Measurements from ENCODE around the gene CPA5.
A peak's percentile ranks its signal among the peaks of the same experiment; 100 is the strongest.

CPA5 gene

DNA sequence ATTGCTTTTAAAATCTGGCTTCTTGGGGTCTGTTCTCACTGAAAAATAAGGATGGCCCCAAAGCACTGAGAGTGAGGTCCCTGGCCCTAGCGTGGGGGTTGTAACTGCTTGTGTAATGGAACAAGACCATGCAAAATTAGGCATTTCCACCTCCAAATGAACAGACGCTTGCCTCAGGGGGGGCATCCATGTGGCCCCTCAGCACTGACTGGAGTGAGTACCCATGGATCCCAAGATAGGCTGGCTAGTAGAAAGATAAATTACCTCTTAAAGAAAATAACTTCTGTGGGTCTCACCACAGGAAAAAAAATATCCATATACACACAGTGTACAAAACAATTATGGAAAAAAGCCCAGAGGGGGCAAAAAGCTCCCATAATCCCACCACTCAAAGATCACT is 20.5 kb downstream of the CPA5 start:
- TF ChIP-seq, protein P1, sequence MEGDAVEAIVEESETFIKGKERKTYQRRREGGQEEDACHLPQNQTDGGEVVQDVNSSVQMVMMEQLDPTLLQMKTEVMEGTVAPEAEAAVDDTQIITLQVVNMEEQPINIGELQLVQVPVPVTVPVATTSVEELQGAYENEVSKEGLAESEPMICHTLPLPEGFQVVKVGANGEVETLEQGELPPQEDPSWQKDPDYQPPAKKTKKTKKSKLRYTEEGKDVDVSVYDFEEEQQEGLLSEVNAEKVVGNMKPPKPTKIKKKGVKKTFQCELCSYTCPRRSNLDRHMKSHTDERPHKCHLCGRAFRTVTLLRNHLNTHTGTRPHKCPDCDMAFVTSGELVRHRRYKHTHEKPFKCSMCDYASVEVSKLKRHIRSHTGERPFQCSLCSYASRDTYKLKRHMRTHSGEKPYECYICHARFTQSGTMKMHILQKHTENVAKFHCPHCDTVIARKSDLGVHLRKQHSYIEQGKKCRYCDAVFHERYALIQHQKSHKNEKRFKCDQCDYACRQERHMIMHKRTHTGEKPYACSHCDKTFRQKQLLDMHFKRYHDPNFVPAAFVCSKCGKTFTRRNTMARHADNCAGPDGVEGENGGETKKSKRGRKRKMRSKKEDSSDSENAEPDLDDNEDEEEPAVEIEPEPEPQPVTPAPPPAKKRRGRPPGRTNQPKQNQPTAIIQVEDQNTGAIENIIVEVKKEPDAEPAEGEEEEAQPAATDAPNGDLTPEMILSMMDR (IDR thresholded peaks at IDR 0.05; ENCODE audit: low read depth, low read length, missing control alignments) = no peak
- no peak overlapping the region for H3K4me3 ChIP-seq (replicated peaks; ENCODE audit: low read depth, low read length)
- no peak for DNase-seq (ENCODE audit: extremely low read depth, low read depth)

DNA sequence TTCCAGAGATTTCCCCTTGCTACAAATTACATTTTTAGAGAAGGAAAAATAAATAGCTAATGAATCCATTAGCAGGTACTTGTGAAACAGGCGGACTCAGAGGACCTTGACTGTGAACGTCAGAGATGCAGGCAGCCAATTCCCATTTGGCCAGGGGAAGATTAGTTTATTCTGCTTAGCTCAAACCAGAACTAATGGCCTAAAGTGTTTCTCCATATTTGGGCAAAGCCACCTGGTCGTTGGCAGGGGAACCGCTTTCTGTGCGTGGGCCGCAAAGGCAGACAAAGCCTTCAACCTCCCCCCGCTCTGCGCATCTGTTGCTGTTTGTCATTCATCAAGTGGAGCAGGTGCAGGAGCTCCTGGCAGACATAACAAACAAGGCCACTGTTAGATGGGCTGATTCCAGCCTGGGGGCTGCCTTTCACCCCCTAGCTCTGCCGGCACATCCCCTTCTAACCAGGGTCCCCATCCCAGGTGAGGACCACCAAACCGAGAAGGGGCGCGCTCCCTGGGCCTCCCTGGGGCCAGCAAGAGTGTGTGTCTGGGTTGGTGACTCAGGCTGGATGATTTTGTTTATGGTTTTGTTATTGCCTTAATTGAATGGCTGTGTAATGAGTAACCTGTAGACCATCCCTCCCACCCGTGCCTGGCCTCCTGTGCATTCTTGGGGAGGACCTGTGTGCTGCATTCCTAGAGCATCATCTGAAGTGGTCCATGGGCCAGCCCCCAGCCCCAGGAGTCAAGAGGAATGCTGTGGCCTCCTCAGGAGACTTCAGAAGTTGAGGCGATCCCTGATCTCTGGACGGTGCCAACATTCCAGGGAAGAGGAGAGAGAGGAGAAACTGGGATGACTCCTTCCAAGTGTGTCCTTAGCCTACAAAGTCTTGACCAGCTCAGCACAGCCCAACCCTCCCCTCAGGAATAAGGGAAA is 21.2 kb downstream of the CPA5 start:
- no peak overlapping the region for H3K4me3 ChIP-seq (replicated peaks; ENCODE audit: low read depth, low read length)
- peak; percentile 72 for DNase-seq (ENCODE audit: extremely low read depth, low read depth)
- TF ChIP-seq, protein P1 (IDR thresholded peaks at IDR 0.05; ENCODE audit: low read depth, low read length, missing control alignments) = no peak

DNA sequence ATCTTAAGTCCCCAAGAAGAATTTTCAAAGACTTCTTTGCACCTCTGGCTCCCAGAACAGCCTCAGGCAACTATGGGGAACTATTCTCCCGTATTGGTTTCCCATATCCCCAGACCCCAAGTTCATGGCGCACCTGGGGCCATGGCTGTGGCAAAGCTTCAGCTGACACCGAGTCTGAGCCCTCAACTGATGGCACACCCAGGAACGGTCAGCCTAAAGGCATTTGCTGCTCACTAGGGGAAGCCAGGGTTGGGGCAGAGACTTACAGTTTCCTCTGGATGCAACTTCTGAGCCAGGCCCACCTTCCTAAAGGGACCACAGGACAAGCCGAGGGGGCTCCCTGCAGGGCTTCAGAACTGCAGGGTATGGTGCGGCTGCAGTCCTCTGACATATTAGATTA is 21.9 kb downstream of the CPA5 start:
- DNase-seq (ENCODE audit: extremely low read depth, low read depth) = no peak
- TF ChIP-seq, protein P1 (IDR thresholded peaks at IDR 0.05; ENCODE audit: low read depth, low read length, missing control alignments) = no peak
- no peak overlapping the region for H3K4me3 ChIP-seq (replicated peaks; ENCODE audit: low read depth, low read length)

DNA sequence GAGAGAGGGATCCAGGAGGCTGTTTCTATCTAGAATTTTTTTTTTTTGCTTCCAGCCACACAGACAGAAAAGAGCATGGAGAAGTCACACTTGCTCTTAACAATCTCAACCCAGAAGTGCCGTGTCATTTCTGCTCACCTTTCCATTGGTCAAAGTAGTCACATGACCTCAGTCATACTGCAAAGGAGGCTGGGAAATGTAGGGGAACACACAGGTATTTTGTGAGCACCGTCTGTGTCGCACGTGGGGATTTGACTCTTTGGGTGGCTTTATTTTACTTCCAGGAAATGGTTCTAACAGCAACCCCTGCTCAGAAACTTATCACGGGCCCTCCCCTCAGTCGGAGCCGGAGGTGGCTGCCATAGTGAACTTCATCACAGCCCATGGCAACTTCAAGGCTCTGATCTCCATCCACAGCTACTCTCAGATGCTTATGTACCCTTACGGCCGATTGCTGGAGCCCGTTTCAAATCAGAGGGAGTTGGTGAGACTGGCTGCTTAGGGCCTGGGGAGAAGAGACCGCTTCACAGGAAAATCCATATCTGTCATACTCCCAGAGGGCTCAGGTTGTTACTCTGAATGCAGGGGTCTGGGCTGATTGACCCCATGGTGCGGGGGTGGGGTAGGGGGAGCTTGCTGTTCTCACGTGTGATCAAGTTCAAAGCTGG is 22.6 kb downstream of the CPA5 start:
- TF ChIP-seq, protein P1 (IDR thresholded peaks at IDR 0.05; ENCODE audit: low read depth, low read length, missing control alignments) = no peak
- DNase-seq (ENCODE audit: extremely low read depth, low read depth) = no peak
- H3K4me3 ChIP-seq (replicated peaks; ENCODE audit: low read depth, low read length) = no peak overlapping the region

DNA sequence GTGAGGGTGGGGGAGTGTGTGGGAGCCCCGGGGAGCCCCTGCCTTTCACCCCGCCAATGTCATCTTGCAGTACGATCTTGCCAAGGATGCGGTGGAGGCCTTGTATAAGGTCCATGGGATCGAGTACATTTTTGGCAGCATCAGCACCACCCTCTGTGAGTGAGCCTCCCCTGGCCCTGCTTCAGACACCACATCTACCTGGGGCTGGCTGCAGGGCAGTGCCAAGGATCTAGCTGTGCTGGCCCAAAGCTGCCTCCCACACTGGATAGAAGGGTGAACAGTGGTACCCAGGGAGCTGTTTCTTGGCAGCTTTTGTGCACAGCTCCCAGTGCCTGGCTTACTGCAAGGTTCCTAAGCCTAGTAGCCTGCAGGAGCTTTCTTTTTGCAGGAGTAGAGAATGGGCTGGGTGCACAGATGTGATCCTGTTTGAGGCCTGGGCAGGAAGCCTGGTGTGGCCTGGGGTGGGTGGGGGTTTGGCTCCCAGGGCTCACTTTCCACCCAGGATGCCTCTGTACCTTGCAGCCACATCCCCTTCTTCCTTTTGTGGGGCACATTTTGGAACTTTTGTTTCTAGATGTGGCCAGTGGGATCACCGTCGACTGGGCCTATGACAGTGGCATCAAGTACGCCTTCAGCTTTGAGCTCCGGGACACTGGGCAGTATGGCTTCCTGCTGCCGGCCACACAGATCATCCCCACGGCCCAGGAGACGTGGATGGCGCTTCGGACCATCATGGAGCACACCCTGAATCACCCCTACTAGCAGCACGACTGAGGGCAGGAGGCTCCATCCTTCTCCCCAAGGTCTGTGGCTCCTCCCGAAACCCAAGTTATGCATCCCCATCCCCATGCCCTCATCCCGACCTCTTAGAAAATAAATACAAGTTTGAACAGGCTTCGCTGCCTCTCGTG is 23.5 kb downstream of the CPA5 start:
- DNase-seq (ENCODE audit: extremely low read depth, low read depth) = no peak
- TF ChIP-seq, protein P1 (IDR thresholded peaks at IDR 0.05; ENCODE audit: low read depth, low read length, missing control alignments) = no peak

DNA sequence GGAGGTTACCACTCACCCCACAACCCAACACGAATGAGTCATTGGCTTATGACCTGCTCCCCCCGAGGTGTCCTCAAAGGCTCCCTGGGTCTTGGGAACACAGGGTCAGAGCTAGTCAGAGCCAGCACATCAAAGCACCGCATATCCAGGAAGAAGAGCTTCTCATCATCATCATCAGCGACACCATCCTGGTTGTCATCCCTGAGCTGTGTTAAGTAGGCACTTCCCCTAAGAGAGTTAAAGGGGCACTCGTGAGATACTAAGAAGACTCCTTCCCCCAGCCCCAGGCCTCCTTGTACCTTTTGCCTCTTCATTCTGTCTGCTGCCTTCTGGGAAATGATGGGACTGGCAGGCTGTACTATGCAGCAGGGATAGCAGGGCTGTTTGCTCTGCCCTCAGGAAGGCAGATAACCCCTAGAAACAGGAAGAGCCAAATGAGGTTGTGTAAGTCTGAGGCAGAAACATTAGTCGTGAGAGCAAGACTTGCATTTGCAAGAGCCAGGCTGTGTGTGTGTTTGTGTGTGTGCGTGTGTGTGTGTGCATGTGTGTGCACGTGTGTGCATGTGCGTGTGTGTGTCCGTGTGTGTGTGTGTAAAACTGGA is 24.6 kb downstream of the CPA5 start:
- TF ChIP-seq, protein P1 (IDR thresholded peaks at IDR 0.05; ENCODE audit: low read depth, low read length, missing control alignments) = no peak
- DNase-seq (ENCODE audit: extremely low read depth, low read depth) = no peak
- no peak overlapping the region for H3K4me3 ChIP-seq (replicated peaks; ENCODE audit: low read depth, low read length)

More for the DNA sequence above, 23.5 kb downstream of the CPA5 start:
- no peak overlapping the region for H3K4me3 ChIP-seq (replicated peaks; ENCODE audit: low read depth, low read length)
